AG08396 (cell line): Measurements from ENCODE around the gene FBXO8.
A peak's percentile ranks its signal among the peaks of the same experiment; 100 is the strongest.
"Not testable (repeated sequence)": the region's sequence is repeated elsewhere in the genome, so short reads cannot be mapped to it uniquely, and the experiment has no call there.

Experiments used
- DNase-seq: peaks from one replicate; pipeline ENCODE4 v3.0.0; 2012; ENCODE audit warnings: low spot score, mixed read lengths

Gene FBXO8

GRCh38 chr4:174282836-174283506, 496 bp downstream of the FBXO8 start:
- DNase-seq = peak; percentile 90

- DNase-seq = no peak
Measured at GRCh38 chr4:174281901-174282300, 1.6 kb downstream of the FBXO8 start.

GRCh38 chr4:174281182-174281737, 2.2 kb downstream of the FBXO8 start:
- no peak for DNase-seq

- DNase-seq = no peak
Measured at GRCh38 chr4:174279433-174280155, 3.9 kb downstream of the FBXO8 start.

- DNase-seq = no peak
Measured at GRCh38 chr4:174278467-174278866, 5.0 kb downstream of the FBXO8 start.

- no peak for DNase-seq
Measured at GRCh38 chr4:174277433-174277832, 6.0 kb downstream of the FBXO8 start.

- DNase-seq = no peak
Measured at GRCh38 chr4:174275101-174275500, 8.4 kb downstream of the FBXO8 start.

- DNase-seq = no peak
Measured at GRCh38 chr4:174274436-174274835, 9.0 kb downstream of the FBXO8 start.

GRCh38 chr4:174273930-174274329, 9.5 kb downstream of the FBXO8 start:
- DNase-seq = no peak

- DNase-seq = no peak
Measured at GRCh38 chr4:174266416-174266815, 17.1 kb downstream of the FBXO8 start.

- no peak for DNase-seq
Measured at GRCh38 chr4:174265916-174266315, 17.6 kb downstream of the FBXO8 start.

GRCh38 chr4:174263445-174263736, 20.1 kb downstream of the FBXO8 start:
- no peak for DNase-seq

GRCh38 chr4:174262624-174263444, 20.6 kb downstream of the FBXO8 start:
- DNase-seq = no peak

- DNase-seq = not testable (repeated sequence)
Measured at GRCh38 chr4:174261432-174261831, 22.0 kb downstream of the FBXO8 start.

GRCh38 chr4:174260099-174260498, 23.4 kb downstream of the FBXO8 start:
- no peak for DNase-seq

- DNase-seq = no peak
Measured at GRCh38 chr4:174259580-174259979, 23.9 kb downstream of the FBXO8 start.

GRCh38 chr4:174256277-174256713, 27.2 kb downstream of the FBXO8 start:
- DNase-seq = peak; percentile 2

- peak; percentile 31 for DNase-seq
Measured at GRCh38 chr4:174255786-174256185, 27.7 kb downstream of the FBXO8 start.

GRCh38 chr4:174255374-174255773, 28.1 kb downstream of the FBXO8 start:
- no peak for DNase-seq

GRCh38 chr4:174254613-174255012, 28.9 kb downstream of the FBXO8 start:
- no peak for DNase-seq

- no peak for DNase-seq
Measured at GRCh38 chr4:174252412-174252811, 31.1 kb downstream of the FBXO8 start.

GRCh38 chr4:174248407-174248806, 35.1 kb downstream of the FBXO8 start:
- no peak for DNase-seq

GRCh38 chr4:174245714-174246113, 37.8 kb downstream of the FBXO8 start:
- no peak for DNase-seq
